ENCODE data around the gene LEFTY1.

The LEFTY1 gene

DNA sequence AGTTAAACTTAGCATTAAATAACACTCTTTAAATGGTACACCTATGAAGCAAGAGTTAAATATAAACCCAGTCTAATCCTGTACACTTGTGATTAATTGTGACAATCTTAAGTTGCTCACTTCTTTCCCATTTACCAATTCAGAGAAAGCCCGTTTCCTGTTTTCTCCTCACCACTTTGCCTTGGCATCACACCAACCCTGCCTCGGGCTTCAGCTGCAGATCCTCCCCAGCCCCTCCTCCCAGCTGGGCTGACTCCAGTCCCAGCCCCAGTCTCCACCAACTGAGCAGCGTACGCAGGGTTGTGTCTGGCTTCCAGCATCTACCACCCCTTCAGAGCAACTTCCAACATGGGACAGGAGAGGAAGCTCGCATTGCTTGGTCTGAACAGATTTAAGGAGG lies 31.0 kb upstream of the LEFTY1 start:
- Histone ChIP-seq H3K27ac (replicated peaks) (no peak overlapping the region), H3K27me3 (ENCODE audit: insufficient read depth, poor library complexity, severe bottlenecking) (no peaks in the 10 kb centered on the region), H3K4me3 (replicated peaks; ENCODE audit: insufficient read depth, low read length) (no peak overlapping the region)
- DNase-seq (ENCODE audit: low read depth in 1 of 2, low spot score in 1 of 2), result peak in 1 of 2 experiments; percentile 61
- TF ChIP-seq GABPA (IDR thresholded peaks at IDR 0.05; ENCODE audit: low read depth) (no peak), SPI1 (IDR thresholded peaks at IDR 0.05; ENCODE audit: borderline replicate concordance, low read depth) (peak; percentile 51; the same call in 1 of the 2 replicates), POLR2AphosphoS5 (IDR thresholded peaks at IDR 0.05; ENCODE audit: low read depth) (0 out of 2 replicates have a peak, but pooled peaks have one; percentile 29)
- TF ChIP-seq, protein P1, sequence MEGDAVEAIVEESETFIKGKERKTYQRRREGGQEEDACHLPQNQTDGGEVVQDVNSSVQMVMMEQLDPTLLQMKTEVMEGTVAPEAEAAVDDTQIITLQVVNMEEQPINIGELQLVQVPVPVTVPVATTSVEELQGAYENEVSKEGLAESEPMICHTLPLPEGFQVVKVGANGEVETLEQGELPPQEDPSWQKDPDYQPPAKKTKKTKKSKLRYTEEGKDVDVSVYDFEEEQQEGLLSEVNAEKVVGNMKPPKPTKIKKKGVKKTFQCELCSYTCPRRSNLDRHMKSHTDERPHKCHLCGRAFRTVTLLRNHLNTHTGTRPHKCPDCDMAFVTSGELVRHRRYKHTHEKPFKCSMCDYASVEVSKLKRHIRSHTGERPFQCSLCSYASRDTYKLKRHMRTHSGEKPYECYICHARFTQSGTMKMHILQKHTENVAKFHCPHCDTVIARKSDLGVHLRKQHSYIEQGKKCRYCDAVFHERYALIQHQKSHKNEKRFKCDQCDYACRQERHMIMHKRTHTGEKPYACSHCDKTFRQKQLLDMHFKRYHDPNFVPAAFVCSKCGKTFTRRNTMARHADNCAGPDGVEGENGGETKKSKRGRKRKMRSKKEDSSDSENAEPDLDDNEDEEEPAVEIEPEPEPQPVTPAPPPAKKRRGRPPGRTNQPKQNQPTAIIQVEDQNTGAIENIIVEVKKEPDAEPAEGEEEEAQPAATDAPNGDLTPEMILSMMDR (IDR thresholded peaks at IDR 0.05; ENCODE audit: insufficient read depth, low read length), result no peak
- TF ChIP-seq, protein P2, sequence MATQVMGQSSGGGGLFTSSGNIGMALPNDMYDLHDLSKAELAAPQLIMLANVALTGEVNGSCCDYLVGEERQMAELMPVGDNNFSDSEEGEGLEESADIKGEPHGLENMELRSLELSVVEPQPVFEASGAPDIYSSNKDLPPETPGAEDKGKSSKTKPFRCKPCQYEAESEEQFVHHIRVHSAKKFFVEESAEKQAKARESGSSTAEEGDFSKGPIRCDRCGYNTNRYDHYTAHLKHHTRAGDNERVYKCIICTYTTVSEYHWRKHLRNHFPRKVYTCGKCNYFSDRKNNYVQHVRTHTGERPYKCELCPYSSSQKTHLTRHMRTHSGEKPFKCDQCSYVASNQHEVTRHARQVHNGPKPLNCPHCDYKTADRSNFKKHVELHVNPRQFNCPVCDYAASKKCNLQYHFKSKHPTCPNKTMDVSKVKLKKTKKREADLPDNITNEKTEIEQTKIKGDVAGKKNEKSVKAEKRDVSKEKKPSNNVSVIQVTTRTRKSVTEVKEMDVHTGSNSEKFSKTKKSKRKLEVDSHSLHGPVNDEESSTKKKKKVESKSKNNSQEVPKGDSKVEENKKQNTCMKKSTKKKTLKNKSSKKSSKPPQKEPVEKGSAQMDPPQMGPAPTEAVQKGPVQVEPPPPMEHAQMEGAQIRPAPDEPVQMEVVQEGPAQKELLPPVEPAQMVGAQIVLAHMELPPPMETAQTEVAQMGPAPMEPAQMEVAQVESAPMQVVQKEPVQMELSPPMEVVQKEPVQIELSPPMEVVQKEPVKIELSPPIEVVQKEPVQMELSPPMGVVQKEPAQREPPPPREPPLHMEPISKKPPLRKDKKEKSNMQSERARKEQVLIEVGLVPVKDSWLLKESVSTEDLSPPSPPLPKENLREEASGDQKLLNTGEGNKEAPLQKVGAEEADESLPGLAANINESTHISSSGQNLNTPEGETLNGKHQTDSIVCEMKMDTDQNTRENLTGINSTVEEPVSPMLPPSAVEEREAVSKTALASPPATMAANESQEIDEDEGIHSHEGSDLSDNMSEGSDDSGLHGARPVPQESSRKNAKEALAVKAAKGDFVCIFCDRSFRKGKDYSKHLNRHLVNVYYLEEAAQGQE (IDR thresholded peaks at IDR 0.05; ENCODE audit: insufficient replicate concordance, low read depth), result no peak

DNA sequence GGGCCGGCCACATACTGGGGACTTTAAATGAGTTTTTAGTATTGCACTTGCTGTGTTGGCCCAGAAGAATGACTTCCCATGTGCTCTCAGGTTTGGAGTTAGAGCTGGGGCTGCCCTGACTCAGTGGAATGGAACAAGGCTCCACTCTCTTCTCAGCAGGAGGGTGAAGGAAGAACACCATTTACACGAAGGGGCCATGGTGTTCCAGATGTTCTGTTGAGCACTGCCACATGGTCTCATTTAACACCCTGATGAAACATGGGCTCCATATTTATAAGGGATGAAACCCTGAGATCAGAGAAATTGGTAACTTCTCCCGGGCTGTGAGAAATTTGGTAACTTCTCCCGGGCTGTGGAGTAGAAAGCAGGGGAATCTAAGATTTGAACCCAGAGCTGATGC lies 29.3 kb upstream of the LEFTY1 start:
- TF ChIP-seq, protein P2 (IDR thresholded peaks at IDR 0.05; ENCODE audit: insufficient replicate concordance, low read depth), result no peak
- TF ChIP-seq SPI1 (IDR thresholded peaks at IDR 0.05; ENCODE audit: borderline replicate concordance, low read depth) (no peak), POLR2AphosphoS5 (IDR thresholded peaks at IDR 0.05; ENCODE audit: low read depth) (no peak), GABPA (IDR thresholded peaks at IDR 0.05; ENCODE audit: low read depth) (no peak)
- TF ChIP-seq, protein P1 (IDR thresholded peaks at IDR 0.05; ENCODE audit: insufficient read depth, low read length), result no peak
- Histone ChIP-seq H3K27ac (replicated peaks) (no peak overlapping the region), H3K4me3 (replicated peaks; ENCODE audit: insufficient read depth, low read length) (no peak overlapping the region), H3K27me3 (ENCODE audit: insufficient read depth, poor library complexity, severe bottlenecking) (no peaks in the 10 kb centered on the region)
- no peak for DNase-seq (ENCODE audit: low read depth in 1 of 2, low spot score in 1 of 2)

DNA sequence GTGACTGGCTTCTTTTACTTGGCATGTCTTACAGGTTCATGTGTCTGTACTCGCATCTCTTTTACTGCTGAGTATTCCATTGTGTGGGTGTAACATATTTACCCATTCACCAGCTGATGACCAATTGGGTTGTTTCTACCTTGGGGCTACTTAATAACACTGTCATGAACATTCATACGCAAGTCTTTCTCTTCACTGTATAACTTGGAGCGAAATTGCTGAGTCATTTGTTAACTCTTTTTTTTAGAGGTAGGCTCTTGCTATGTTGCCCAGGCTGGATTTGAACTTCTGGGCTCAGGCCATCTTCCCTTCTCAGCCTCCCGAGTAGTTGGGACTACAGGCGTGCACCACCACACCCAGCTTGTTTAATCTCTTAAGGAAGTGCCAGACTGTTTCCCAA lies 28.6 kb upstream of the LEFTY1 start:
- Histone ChIP-seq H3K27ac (replicated peaks) (no peak overlapping the region), H3K27me3 (ENCODE audit: insufficient read depth, poor library complexity, severe bottlenecking) (no peaks in the 10 kb centered on the region), H3K4me3 (replicated peaks; ENCODE audit: insufficient read depth, low read length) (no peak overlapping the region)
- TF ChIP-seq SPI1 (IDR thresholded peaks at IDR 0.05; ENCODE audit: borderline replicate concordance, low read depth) (no peak), POLR2AphosphoS5 (IDR thresholded peaks at IDR 0.05; ENCODE audit: low read depth) (no peak), GABPA (IDR thresholded peaks at IDR 0.05; ENCODE audit: low read depth) (no peak)
- TF ChIP-seq, protein P2 (IDR thresholded peaks at IDR 0.05; ENCODE audit: insufficient replicate concordance, low read depth), result no peak
- TF ChIP-seq, protein P1 (IDR thresholded peaks at IDR 0.05; ENCODE audit: insufficient read depth, low read length), result no peak
- DNase-seq (ENCODE audit: low read depth in 1 of 2, low spot score in 1 of 2), result no peak
